Smooth muscle cell (in vitro differentiated cells): ENCODE data around the gene LOXL3. TPM values are rescaled to one million over a fixed set of nuclear protein-coding genes. Genes with fewer than 3 reads are reported as not detected.

Source experiments
- DNase-seq: peaks from one replicate; lab custom pipeline; 2025; ENCODE audit not compliant: unreplicated experiment; lab: John Stamatoyannopoulos, UW
- H2AFZ ChIP-seq: fragments of 200-600 bp; sonication (generic); 2 replicates; pipeline ENCODE4 v1.6.0; 2016; ENCODE audit warnings: antibody characterized with exemption, low read depth, mild to moderate bottlenecking
- H3F3A ChIP-seq: fragments of 200-600 bp; sonication (generic); 2 replicates; pipeline ENCODE4 v1.6.0; 2017; ENCODE audit warnings: antibody characterized with exemption, low read depth
- H3K27ac ChIP-seq: fragments of 200-600 bp; sonication (generic); 2 replicates; pipeline ENCODE4 v1.5.1; 2016; ENCODE audit warnings: low read depth, mild to moderate bottlenecking
- H3K27me3 ChIP-seq: fragments of 200-600 bp; sonication (generic); 2 replicates; pipeline ENCODE4 v1.6.1; 2016; ENCODE audit warnings: low read depth, mild to moderate bottlenecking
- H3K36me3 ChIP-seq: fragments of 200-600 bp; sonication (generic); 2 replicates; pipeline ENCODE4 v1.5.1; 2016; ENCODE audit warnings: low read depth
- H3K4me1 ChIP-seq: fragments of 200-600 bp; sonication (generic); 2 replicates; pipeline ENCODE4 v1.5.1; 2016; ENCODE audit warnings: low read depth
- H3K4me2 ChIP-seq: fragments of 200-600 bp; sonication (generic); 2 replicates; pipeline ENCODE4 v1.6.0; 2016; ENCODE audit warnings: mild to moderate bottlenecking
- H3K4me3 ChIP-seq: fragments of 200-600 bp; sonication (generic); 2 replicates; pipeline ENCODE4 v1.5.1; 2016; ENCODE audit warnings: mild to moderate bottlenecking
- H3K79me2 ChIP-seq: fragments of 200-600 bp; sonication (generic); 2 replicates; pipeline ENCODE4 v1.6.0; 2016; ENCODE audit warnings: low read depth, mild to moderate bottlenecking
- H3K9ac ChIP-seq: fragments of 200-600 bp; sonication (generic); 2 replicates; pipeline ENCODE4 v1.6.0; 2016; ENCODE audit warnings: low read depth
- H3K9me3 ChIP-seq: fragments of 200-600 bp; sonication (generic); replicated peaks from 2 replicates; pipeline ENCODE4 v1.5.1; 2016; ENCODE audit warnings: low read depth
- H4K20me1 ChIP-seq: fragments of 200-600 bp; sonication (generic); 2 replicates; pipeline ENCODE4 v1.6.0; 2016; ENCODE audit warnings: low read depth
- CTCF ChIP-seq: fragments of 200-600 bp; sonication (generic); IDR thresholded peaks from 2 replicates; pipeline ENCODE4 v1.5.1; 2017; ENCODE audit warnings: borderline replicate concordance, mild to moderate bottlenecking, antibody characterized with exemption; ENCODE audit not compliant: insufficient read depth, poor library complexity, severe bottlenecking
- WGBS: methylation state at CpG from one replicate; pipeline ENCODE4 v1.1.7; 2016; ENCODE audit warnings: low lambda C conversion rate; 5-methylcytosine and 5-hydroxymethylcytosine counted together
- polyA plus RNA-seq: library from polyadenylated mRNA; unstranded; fragments of >200 nt; fragmentation: Nextera tagmentation; extraction: Ambion mirVana; gene quantifications from 2 replicates; pipeline ENCODE4 v1.2.1, GENCODE V29; 2016
- total RNA-seq: library from RNA; depleted of rRNA; stranded (reverse); fragments of >200 nt; gene quantifications from 2 replicates; pipeline ENCODE4 v1.2.3, GENCODE V29; 2014

The LOXL3 gene
- total and polyA plus RNA-seq, 2 experiments from 2014 or later, result 123 to 190 TPM

DNA sequence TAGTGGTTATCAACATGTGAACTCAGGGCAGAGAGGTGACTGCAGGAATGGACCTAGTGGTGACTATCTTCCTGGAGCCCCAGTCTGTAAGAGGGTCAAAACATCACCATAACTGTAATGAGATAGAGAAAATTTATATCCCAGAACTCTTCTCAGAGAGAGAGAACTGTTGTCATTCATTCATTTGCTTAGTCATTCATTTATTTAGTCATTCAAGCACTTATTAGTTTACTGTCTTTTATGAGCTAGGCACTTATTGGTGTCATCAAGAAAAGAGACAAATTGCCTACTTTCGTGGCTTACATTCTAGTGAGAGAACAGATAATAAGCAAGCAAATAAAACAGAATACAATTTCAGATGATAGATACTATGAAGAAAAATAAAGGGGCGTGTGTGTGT is 34.9 kb upstream of the LOXL3 start:
- H3K9ac ChIP-seq, result no peak overlapping the region
- TF ChIP-seq CTCF, result no peak
- H3K36me3 ChIP-seq, result no peaks in the 10 kb centered on the region
- no peak overlapping the region for H3K27ac ChIP-seq
- H2AFZ ChIP-seq, result no peak overlapping the region
- no peak overlapping the region for H3K4me3 ChIP-seq
- no peak for DNase-seq
- H3K9me3 ChIP-seq, result no peaks in the 10 kb centered on the region
- 83% methylated on average over 2 of the region's 2 CpGs for WGBS
- peaks cover 7% of the 10 kb centered on the region for H3F3A ChIP-seq
- no peaks in the 10 kb centered on the region for H4K20me1 ChIP-seq
- no peak overlapping the region for H3K4me2 ChIP-seq
- H3K27me3 ChIP-seq, result peaks cover 31% of the 10 kb centered on the region
- no peaks in the 10 kb centered on the region for H3K4me1 ChIP-seq
- H3K79me2 ChIP-seq, result no peaks in the 10 kb centered on the region

DNA sequence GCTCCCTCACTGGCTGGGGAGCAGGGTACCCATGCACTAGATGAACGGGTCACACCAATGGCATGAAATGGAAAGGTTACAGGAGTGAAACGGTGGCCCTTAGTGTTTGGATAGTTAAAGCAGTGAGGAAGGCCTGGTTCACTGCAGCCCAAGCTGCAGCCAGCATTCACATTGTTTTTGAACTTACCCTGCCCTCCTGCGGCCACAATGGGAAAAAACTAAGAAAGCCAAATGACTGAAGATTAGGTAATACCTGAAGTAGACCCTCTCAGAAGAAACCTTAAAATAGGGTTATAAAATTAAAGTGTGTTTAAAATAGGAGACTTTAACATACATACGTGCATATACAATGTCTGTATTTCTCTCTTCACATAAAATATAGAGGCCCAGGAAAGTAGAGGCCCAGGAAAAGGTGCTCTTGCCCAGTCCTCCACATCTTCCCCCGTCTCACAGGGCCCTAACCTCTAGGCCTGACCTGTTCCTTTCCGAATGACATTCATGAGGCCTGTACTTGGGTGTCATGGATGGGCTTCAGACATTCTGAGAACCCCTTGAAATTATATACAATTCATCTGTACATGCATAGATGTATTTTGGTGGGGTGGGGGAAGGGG is 34.0 kb upstream of the LOXL3 start:
- no peak overlapping the region for H3K9ac ChIP-seq
- H3K4me1 ChIP-seq, result peaks cover 4% of the 10 kb centered on the region
- H3K4me3 ChIP-seq, result no peak overlapping the region
- no peaks in the 10 kb centered on the region for H3K79me2 ChIP-seq
- H3K36me3 ChIP-seq, result no peaks in the 10 kb centered on the region
- H3K27ac ChIP-seq, result no peak overlapping the region
- H3K27me3 ChIP-seq, result peaks cover 25% of the 10 kb centered on the region
- H3F3A ChIP-seq, result peaks cover 16% of the 10 kb centered on the region
- no peak for DNase-seq
- peak; percentile 68 for TF ChIP-seq CTCF
- peak overlapping the region; percentile 11 for H2AFZ ChIP-seq
- no peak overlapping the region for H3K4me2 ChIP-seq
- 21% methylated on average over 6 of the region's 6 CpGs for WGBS
- no peaks in the 10 kb centered on the region for H4K20me1 ChIP-seq
- H3K9me3 ChIP-seq, result no peaks in the 10 kb centered on the region

DNA sequence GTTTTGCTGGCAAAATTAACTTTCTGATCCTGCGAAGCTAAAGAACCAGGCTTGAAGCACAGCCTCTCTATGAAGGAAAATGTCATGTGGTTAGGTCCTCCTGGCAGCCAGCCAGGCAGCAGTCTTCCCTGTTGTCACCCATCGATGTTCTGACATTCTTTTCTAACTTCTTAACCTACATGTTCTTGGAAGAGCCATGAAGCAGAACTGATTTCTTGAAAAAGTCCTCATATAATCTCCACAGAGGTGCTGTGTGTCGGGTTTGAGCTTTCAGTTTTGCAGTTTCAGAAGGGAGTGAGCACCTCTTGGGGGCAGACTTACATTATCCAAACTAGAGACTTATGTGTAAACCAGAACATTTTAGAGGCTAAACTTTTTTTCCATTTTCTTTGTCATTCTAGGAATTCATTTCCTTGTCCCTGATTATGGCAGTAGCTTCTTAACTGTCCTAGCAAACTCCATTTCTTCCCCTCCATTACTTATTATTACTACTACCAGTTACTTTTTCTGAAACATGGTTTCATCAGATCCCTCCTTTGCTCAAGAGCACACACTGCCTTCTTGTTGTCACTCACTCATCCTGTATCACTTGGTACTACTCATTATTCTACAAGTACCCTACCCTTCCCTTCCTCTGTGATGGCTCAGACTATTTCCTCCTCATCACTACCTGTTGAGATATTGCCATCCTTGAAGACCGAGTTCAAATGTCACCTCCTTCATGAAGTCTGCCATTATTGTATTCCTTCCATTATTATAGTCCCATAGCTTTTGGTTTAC is 31.9 kb upstream of the LOXL3 start:
- H2AFZ ChIP-seq, result no peak overlapping the region
- 54% methylated on average over 4 of the region's 4 CpGs for WGBS
- H3K4me2 ChIP-seq, result peak overlapping the region; percentile 44
- no peaks in the 10 kb centered on the region for H3K9me3 ChIP-seq
- H3K36me3 ChIP-seq, result no peaks in the 10 kb centered on the region
- no peak overlapping the region for H3K4me3 ChIP-seq
- peaks cover 4% of the 10 kb centered on the region for H3K4me1 ChIP-seq
- DNase-seq, result no peak
- peak overlapping the region; percentile 44 for H3K27ac ChIP-seq
- no peak overlapping the region for H3K9ac ChIP-seq
- H3F3A ChIP-seq, result peaks cover 35% of the 10 kb centered on the region
- no peak for TF ChIP-seq CTCF
- peaks cover 7% of the 10 kb centered on the region for H3K27me3 ChIP-seq
- no peaks in the 10 kb centered on the region for H4K20me1 ChIP-seq
- H3K79me2 ChIP-seq, result no peaks in the 10 kb centered on the region
